ENCODE results near the gene ASMTL.

DNA sequence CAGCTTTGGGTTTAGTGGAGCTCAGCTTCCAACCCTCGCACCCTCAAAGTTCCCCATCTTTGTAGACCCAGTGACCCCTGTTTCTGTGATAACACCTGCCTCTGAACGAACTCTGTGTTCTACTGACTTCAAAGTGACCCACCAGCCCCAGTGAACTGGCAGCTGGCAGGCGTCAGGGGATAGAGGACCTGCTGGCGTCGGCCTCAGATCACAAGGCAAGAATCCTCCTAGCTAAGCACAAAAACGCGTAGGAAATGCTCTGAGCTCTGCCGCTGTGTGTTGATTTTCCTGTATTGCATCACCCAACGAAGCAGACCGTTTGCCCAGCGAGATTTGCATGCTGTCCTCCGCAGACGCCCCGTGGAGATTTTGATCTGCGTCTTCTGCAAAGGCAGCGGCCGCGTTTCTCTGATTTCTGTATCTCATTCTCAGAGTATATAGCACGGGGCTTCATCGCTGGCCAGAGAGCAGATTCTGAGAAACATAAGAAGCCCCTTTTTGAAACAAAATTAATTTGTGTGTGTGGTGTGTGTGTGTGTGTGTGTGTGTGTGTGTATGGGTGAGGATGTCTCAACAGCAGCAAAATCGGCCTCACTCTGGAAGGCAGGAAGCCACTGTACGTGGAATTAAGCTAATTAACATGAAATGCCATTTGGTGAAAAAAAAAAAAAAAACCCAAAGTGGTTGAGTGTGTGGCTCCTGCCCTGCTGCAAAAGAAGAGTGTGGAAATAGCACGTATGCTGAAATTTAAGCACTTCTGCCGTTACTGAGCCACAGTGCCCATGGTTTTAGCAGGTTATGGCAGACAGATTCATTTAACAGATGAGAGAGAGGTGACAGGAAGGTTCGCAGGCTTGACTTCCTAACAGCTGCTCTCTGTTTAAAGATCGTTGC, 29.2 kb upstream of the ASMTL start:
- TF ChIP-seq, protein P1, sequence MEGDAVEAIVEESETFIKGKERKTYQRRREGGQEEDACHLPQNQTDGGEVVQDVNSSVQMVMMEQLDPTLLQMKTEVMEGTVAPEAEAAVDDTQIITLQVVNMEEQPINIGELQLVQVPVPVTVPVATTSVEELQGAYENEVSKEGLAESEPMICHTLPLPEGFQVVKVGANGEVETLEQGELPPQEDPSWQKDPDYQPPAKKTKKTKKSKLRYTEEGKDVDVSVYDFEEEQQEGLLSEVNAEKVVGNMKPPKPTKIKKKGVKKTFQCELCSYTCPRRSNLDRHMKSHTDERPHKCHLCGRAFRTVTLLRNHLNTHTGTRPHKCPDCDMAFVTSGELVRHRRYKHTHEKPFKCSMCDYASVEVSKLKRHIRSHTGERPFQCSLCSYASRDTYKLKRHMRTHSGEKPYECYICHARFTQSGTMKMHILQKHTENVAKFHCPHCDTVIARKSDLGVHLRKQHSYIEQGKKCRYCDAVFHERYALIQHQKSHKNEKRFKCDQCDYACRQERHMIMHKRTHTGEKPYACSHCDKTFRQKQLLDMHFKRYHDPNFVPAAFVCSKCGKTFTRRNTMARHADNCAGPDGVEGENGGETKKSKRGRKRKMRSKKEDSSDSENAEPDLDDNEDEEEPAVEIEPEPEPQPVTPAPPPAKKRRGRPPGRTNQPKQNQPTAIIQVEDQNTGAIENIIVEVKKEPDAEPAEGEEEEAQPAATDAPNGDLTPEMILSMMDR (IDR thresholded peaks at IDR 0.05; ENCODE audit: insufficient read depth, low read length) = no peak
- TF ChIP-seq POLR2AphosphoS5 (IDR thresholded peaks at IDR 0.05; ENCODE audit: low read depth) = no peak; the same call in 1 of the 2 replicates
- TF ChIP-seq, protein P2, sequence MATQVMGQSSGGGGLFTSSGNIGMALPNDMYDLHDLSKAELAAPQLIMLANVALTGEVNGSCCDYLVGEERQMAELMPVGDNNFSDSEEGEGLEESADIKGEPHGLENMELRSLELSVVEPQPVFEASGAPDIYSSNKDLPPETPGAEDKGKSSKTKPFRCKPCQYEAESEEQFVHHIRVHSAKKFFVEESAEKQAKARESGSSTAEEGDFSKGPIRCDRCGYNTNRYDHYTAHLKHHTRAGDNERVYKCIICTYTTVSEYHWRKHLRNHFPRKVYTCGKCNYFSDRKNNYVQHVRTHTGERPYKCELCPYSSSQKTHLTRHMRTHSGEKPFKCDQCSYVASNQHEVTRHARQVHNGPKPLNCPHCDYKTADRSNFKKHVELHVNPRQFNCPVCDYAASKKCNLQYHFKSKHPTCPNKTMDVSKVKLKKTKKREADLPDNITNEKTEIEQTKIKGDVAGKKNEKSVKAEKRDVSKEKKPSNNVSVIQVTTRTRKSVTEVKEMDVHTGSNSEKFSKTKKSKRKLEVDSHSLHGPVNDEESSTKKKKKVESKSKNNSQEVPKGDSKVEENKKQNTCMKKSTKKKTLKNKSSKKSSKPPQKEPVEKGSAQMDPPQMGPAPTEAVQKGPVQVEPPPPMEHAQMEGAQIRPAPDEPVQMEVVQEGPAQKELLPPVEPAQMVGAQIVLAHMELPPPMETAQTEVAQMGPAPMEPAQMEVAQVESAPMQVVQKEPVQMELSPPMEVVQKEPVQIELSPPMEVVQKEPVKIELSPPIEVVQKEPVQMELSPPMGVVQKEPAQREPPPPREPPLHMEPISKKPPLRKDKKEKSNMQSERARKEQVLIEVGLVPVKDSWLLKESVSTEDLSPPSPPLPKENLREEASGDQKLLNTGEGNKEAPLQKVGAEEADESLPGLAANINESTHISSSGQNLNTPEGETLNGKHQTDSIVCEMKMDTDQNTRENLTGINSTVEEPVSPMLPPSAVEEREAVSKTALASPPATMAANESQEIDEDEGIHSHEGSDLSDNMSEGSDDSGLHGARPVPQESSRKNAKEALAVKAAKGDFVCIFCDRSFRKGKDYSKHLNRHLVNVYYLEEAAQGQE (IDR thresholded peaks at IDR 0.05; ENCODE audit: insufficient replicate concordance, low read depth) = no peak
- no peak for TF ChIP-seq GABPA (IDR thresholded peaks at IDR 0.05; ENCODE audit: low read depth)

Data from HL-60 (cell line).